ENCODE results near the gene HNRNPA1L2.
"Not testable (repeated sequence)": the region's sequence is repeated elsewhere in the genome, so short reads cannot be mapped to it uniquely, and the experiment has no call there.

Gene HNRNPA1L2

DNA sequence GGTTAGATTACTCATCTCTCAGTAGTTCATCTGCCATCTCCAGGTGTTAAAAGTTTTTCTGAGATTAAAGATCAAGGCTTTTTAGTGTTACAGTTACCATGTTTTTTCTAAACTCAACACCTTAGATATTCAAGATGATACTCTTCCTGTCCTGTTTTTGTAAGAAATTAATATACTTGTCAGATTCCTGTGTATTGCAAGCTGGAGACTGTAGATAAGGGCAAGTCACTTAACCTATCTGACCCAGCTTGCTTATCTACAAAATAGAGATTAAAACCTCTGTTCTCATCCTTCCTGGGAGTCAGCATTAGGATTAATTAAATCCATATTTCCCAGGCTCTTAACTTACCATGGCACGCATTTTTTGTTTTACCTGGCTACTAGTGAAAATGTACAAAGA lies 35.6 kb downstream of the HNRNPA1L2 start:
- DNase-seq (ENCODE audit: low read depth, low spot score): no peak
- no peaks in the 10 kb centered on the region for H3K27me3 ChIP-seq (ENCODE audit: control insufficient read depth, insufficient read depth, low read length)
- no peaks in the 10 kb centered on the region for H3K9me3 ChIP-seq (ENCODE audit: control insufficient read depth, insufficient read depth, low read length)
- H3K4me3 ChIP-seq (ENCODE audit: low read length): no peak overlapping the region
- no peaks in the 10 kb centered on the region for H3K4me1 ChIP-seq (ENCODE audit: control insufficient read depth, insufficient read depth, low read length)
- H3K36me3 ChIP-seq (ENCODE audit: control insufficient read depth, insufficient read depth, low read length): peaks cover 6% of the 10 kb centered on the region; the same call in 1 of the 2 replicates
- H3K27ac ChIP-seq (ENCODE audit: low read length): no peak overlapping the region
- no CpG with 5 or more reads among the region's 1 CpG for WGBS (ENCODE audit: insufficient coverage, insufficient read length)

DNA sequence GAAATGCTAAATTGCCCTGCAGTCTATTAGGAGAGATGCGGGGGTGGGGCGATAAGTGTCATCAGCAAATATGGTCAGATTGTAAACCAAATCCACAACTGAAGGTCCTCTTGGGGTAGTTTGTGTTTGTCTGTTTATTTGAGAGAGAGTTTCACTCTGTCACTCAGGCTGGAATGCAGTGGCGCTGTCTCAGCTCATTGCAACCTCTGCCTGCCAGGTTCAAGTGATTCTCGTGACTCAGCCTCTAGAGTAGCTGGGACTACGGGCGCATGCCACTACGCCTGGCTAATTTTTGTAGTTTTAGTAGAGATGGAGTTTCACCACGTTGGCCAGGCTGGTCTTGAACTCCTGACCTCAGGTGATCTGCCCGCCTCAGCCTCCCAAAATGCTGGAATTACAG lies 43.6 kb downstream of the HNRNPA1L2 start:
- H3K9me3 ChIP-seq (ENCODE audit: control insufficient read depth, insufficient read depth, low read length); H3K4me1 ChIP-seq (ENCODE audit: control insufficient read depth, insufficient read depth, low read length); H3K27ac ChIP-seq (ENCODE audit: low read length); DNase-seq (ENCODE audit: low read depth, low spot score); H3K27me3 ChIP-seq (ENCODE audit: control insufficient read depth, insufficient read depth, low read length); H3K36me3 ChIP-seq (ENCODE audit: control insufficient read depth, insufficient read depth, low read length); H3K4me3 ChIP-seq (ENCODE audit: low read length): not testable (repeated sequence)
- WGBS (ENCODE audit: insufficient coverage, insufficient read length): no CpG with 5 or more reads among the region's 9 CpGs

DNA sequence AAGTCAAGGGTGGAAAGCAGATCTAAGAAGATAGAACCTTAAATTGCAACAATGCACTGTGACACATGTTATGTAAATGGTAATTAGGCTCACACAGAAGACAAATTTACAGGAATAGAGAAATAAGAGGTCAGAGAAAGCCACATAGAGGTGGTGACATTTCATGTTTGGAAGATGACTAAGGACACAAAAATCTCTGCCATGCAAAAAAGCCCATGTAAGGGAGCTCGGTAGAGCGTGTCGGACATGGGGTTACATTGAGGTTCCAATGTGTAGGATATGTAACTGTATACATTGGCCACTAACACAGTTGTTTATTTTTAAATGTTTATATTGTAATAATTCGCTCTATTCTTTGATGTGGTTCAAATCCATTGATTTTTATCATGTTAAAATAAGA lies 44.1 kb downstream of the HNRNPA1L2 start:
- no peak overlapping the region for H3K27ac ChIP-seq (ENCODE audit: low read length)
- H3K4me3 ChIP-seq (ENCODE audit: low read length): no peak overlapping the region
- no peaks in the 10 kb centered on the region for H3K4me1 ChIP-seq (ENCODE audit: control insufficient read depth, insufficient read depth, low read length)
- H3K9me3 ChIP-seq (ENCODE audit: control insufficient read depth, insufficient read depth, low read length): no peaks in the 10 kb centered on the region
- DNase-seq (ENCODE audit: low read depth, low spot score): no peak
- WGBS (ENCODE audit: insufficient coverage, insufficient read length): no CpG with 5 or more reads among the region's 4 CpGs
- no peaks in the 10 kb centered on the region for H3K36me3 ChIP-seq (ENCODE audit: control insufficient read depth, insufficient read depth, low read length)
- no peaks in the 10 kb centered on the region for H3K27me3 ChIP-seq (ENCODE audit: control insufficient read depth, insufficient read depth, low read length)

Data from iPS DF 6.9 (cell line).